ENCODE results near the gene SNX2. TPM values are rescaled to one million over a fixed set of nuclear protein-coding genes. Genes with fewer than 3 reads are reported as not detected.

The SNX2 gene
- 60.0 and 81.1 TPM in 2 replicates for total RNA-seq

GRCh38 chr5:122774861-122775549 lies at the start of gene SNX2:
Gene SNX2, plus strand, starts transcription at chr5:122775080. Its CDS starts 24 bp downstream, at chr5:122775104.

GRCh38 chr5:122845229-122846050 lies 70.6 kb downstream of the SNX2 start, which contains the start of gene SNX24:
Gene SNX24, plus strand, starts transcription at chr5:122845613. Its CDS starts 21 bp downstream, at chr5:122845634.

Other genes starting within 250 kb of the SNX2 start
- 20.5 and 28.1 TPM in 2 replicates for gene SNX24, start 70.5 kb downstream of the SNX2 start, total RNA-seq

Measured in smooth muscle cell of the umbilical artery (primary cell).